Gastrocnemius medialis (tissue), 4 donors: ENCODE data around the gene RXRA. TPM values are rescaled to one million over a fixed set of nuclear protein-coding genes. Genes with fewer than 3 reads are reported as not detected.

Experiments used
- ATAC-seq, 2 donors: fragments of 150-250 bp; one replicate each; pipeline ENCODE4 v1.9.1; 2016
- DNase-seq, 2 donors: peaks; one replicate each; pipeline ENCODE4 v3.0.0-alpha.2; 2019
- H3K27ac ChIP-seq, 4 donors: fragments of 200-600 bp; sonication (generic); 1 replicate in 1 of 4; 2 replicates in 3 of 4; pipeline ENCODE4 v1.5.1; 2016 to 2018; ENCODE audit warnings: mild to moderate bottlenecking in 2 of 4, moderate library complexity in 1 of 4
- H3K27me3 ChIP-seq, 3 donors: fragments of 200-600 bp; sonication (generic) in 2 of 3; 1 replicate in 1 of 3; 2 replicates in 2 of 3; pipeline versions ENCODE4 v1.5.1 to v1.6.0; 2016 to 2019; ENCODE audit warnings: mild to moderate bottlenecking in 1 of 3, moderate library complexity in 1 of 3
- H3K36me3 ChIP-seq, 2 donors: fragments of 200-600 bp; sonication (generic) in 1 of 2; one replicate each; pipeline ENCODE4 v1.5.1; 2017 to 2018
- H3K4me1 ChIP-seq, 2 donors: fragments of 200-600 bp; sonication (generic) in 1 of 2; one replicate each; pipeline ENCODE4 v1.5.1; 2016 to 2017; ENCODE audit warnings: mild to moderate bottlenecking in 2 of 2
- H3K4me3 ChIP-seq, 4 donors: fragments of 200-600 bp; sonication (generic) in 3 of 4; 1 replicate in 1 of 4; 2 replicates in 3 of 4; pipeline ENCODE4 v1.5.1; 2016 to 2019; ENCODE audit warnings: mild to moderate bottlenecking in 2 of 4
- H3K9me3 ChIP-seq, 3 donors: fragments of 200-600 bp; sonication (generic) in 2 of 3; 1 replicate in 1 of 3; 2 replicates in 2 of 3; pipeline ENCODE4 v1.5.1; 2016 to 2019
- CTCF ChIP-seq, 5 experiments: fragments of 450-650 bp in 3 of 5; fragments of 200-600 bp in 2 of 5; sonication (generic) in 2 of 5; IDR thresholded peaks in 4 of 5; conservative IDR thresholded peaks in 1 of 5; 1 replicate in 4 of 5; 2 replicates in 1 of 5; pipeline ENCODE4 v1.5.1; 2016 to 2019; ENCODE audit warnings: antibody characterized with exemption in 5 of 5, mild to moderate bottlenecking in 3 of 5, moderate library complexity in 3 of 5
- POLR2A ChIP-seq, 2 donors: fragments of 450-650 bp; IDR thresholded peaks; one replicate each; pipeline ENCODE4 v1.6.1; 2017; ENCODE audit warnings: antibody characterized with exemption in 2 of 2, mild to moderate bottlenecking in 2 of 2, moderate library complexity in 2 of 2
- in situ Hi-C, 4 donors: fragments of 200-750 bp; cut with MboI; loops; one replicate each; pipeline versions ENCODE4 v1.15.0 to v1.8.0; 2017; ENCODE audit warnings: low sequenced_read_pairs in 4 of 4
- intact Hi-C: fragments of 100-400 bp; cut with DNase I; formaldehyde crosslinking; loops from one replicate; pipeline ENCODE4 v1.15.1; 2023; ENCODE audit warnings: low total_unique reads
- total RNA-seq, 4 donors: library from RNA; depleted of rRNA; stranded (reverse); fragments of >200 nt; gene quantifications; one replicate each; pipeline versions ENCODE4 v1.1.0 to v1.2.3, GENCODE V29; 2016

Gene RXRA
- total RNA-seq, 4 donors from 2014 or later, result 70.8 to 224 (median 160) TPM

GRCh38 chr9:134438195-134438788, 112.0 kb downstream of the RXRA start:
- H3K9me3 ChIP-seq, result no peaks in the 10 kb centered on the region
- H3K36me3 ChIP-seq, result no peaks in the 10 kb centered on the region
- intact Hi-C loops (no loop called here), in situ Hi-C loops (loop anchor here in 2 of 4 donors (5.0 to 25.0 kb wide), 2 partner anchors 66 to 101 kb away; partner anchors contain the start of gene RXRA (in 1 of the 2))
- no peak for ATAC-seq
- peak in 1 of 5 experiments; percentile 44 for TF ChIP-seq CTCF (IDR thresholded peaks at IDR 0.05 in 4 of 5, conservative IDR thresholded peaks at IDR 0.05 in 1 of 5)
- no peak for TF ChIP-seq POLR2A (IDR thresholded peaks at IDR 0.05)
- peaks cover 82 to 86% of the 10 kb centered on the region in 2 donors for H3K4me1 ChIP-seq
- no peak overlapping the region for H3K4me3 ChIP-seq
- DNase-seq, result no peak
- no peaks in the 10 kb centered on the region for H3K27me3 ChIP-seq
- H3K27ac ChIP-seq, result peak overlapping the region; percentile 92 to 97 (median 94)

GRCh38 chr9:134439368-134439784, 113.1 kb downstream of the RXRA start:
- Histone ChIP-seq H3K27me3 (no peaks in the 10 kb centered on the region), H3K4me1 (peaks cover 79 to 83% of the 10 kb centered on the region in 2 donors), H3K36me3 (no peaks in the 10 kb centered on the region), H3K4me3 (no peak overlapping the region), H3K9me3 (no peaks in the 10 kb centered on the region), H3K27ac (peak overlapping the region; percentile 92 to 97 (median 94))
- intact Hi-C loops, result no loop called here
- TF ChIP-seq CTCF (IDR thresholded peaks at IDR 0.05 in 4 of 5, conservative IDR thresholded peaks at IDR 0.05 in 1 of 5) (no peak), POLR2A (IDR thresholded peaks at IDR 0.05) (no peak)
- in situ Hi-C loops, result loop anchor here in 2 of 4 donors (5.0 to 25.0 kb wide), 2 partner anchors 67 to 102 kb away; partner anchors contain the start of gene RXRA (in 1 of the 2)
- ATAC-seq, result no peak
- DNase-seq, result no peak

- DNase-seq (no peak), ATAC-seq (no peak)
- in situ Hi-C loops, result loop anchor here in 3 of 4 donors (5.0 to 25.0 kb wide), 4 partner anchors 103 to 276 kb away; partner anchors contain the start of genes RNU6ATAC (in 1 of the 3) and RXRA (in 1 of the 3)
- Histone ChIP-seq H3K36me3 (no peaks in the 10 kb centered on the region), H3K9me3 (no peaks in the 10 kb centered on the region), H3K27ac (peak overlapping the region; percentile 92 to 97 (median 94)), H3K4me3 (no peak overlapping the region), H3K4me1 (peaks cover 70 to 72% of the 10 kb centered on the region in 2 donors), H3K27me3 (no peaks in the 10 kb centered on the region)
- TF ChIP-seq POLR2A (IDR thresholded peaks at IDR 0.05), result no peak
- intact Hi-C loops, result loop anchor here (5.0 kb wide), 1 partner anchor 173 kb away; no protein-coding TSS in a partner anchor
Measured at GRCh38 chr9:134440636-134441226, 114.5 kb downstream of the RXRA start.

- no peaks in the 10 kb centered on the region for H3K36me3 ChIP-seq
- intact Hi-C loops, result loop anchor here (2.0 to 5.0 kb wide), 4 partner anchors 67 to 174 kb away; no protein-coding TSS in a partner anchor
- peaks cover 62 to 65% of the 10 kb centered on the region in 2 donors for H3K4me1 ChIP-seq
- no peaks in the 10 kb centered on the region for H3K27me3 ChIP-seq
- H3K9me3 ChIP-seq, result no peaks in the 10 kb centered on the region
- TF ChIP-seq CTCF (IDR thresholded peaks at IDR 0.05 in 4 of 5, conservative IDR thresholded peaks at IDR 0.05 in 1 of 5) (no peak), POLR2A (IDR thresholded peaks at IDR 0.05) (no peak)
- H3K27ac ChIP-seq, result peak overlapping the region in 3 of 4 donors; percentile 93 to 97 (median 94)
- peak in 1 of 2 donors; percentile 41 for DNase-seq
- ATAC-seq, result no peak
- in situ Hi-C loops, result loop anchor here in 3 of 4 donors (5.0 to 25.0 kb wide), 4 partner anchors 104 to 277 kb away; partner anchors contain the start of genes RNU6ATAC (in 1 of the 3) and RXRA (in 1 of the 3)
- no peak overlapping the region for H3K4me3 ChIP-seq
Measured at GRCh38 chr9:134441227-134442084, 115.2 kb downstream of the RXRA start.
